ENCODE results near the gene CDK5.
"Not testable (repeated sequence)": the region's sequence is repeated elsewhere in the genome, so short reads cannot be mapped to it uniquely, and the experiment has no call there.

CDK5 gene

DNA sequence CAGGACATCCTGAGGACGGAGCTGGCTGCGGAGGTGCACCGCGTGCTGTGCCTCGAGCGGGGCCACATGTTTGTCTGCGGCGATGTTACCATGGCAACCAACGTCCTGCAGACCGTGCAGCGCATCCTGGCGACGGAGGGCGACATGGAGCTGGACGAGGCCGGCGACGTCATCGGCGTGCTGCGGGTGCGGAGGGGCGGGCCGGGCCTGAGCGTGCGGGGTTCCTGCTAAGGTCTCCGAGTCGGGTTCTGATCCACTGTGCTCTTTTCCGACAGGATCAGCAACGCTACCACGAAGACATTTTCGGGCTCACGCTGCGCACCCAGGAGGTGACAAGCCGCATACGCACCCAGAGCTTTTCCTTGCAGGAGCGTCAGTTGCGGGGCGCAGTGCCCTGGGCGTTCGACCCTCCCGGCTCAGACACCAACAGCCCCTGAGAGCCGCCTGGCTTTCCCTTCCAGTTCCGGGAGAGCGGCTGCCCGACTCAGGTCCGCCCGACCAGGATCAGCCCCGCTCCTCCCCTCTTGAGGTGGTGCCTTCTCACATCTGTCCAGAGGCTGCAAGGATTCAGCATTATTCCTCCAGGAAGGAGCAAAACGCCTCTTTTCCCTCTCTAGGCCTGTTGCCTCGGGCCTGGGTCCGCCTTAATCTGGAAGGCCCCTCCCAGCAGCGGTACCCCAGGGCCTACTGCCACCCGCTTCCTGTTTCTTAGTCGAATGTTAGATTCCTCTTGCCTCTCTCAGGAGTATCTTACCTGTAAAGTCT, 43.8 kb downstream of the CDK5 start:
- no peaks in the 10 kb centered on the region for H3K9me3 ChIP-seq (ENCODE audit: low read length)
- no peaks in the 10 kb centered on the region for H3K27me3 ChIP-seq (ENCODE audit: insufficient read depth, low read length)
- no peaks in the 10 kb centered on the region for H3K36me3 ChIP-seq (ENCODE audit: insufficient read depth, low read length)
- H3K4me1 ChIP-seq (ENCODE audit: insufficient read depth, low read length): peaks cover 11% of the 10 kb centered on the region
- no peak overlapping the region for H2AFZ ChIP-seq (ENCODE audit: low read depth, low read length)
- no peak overlapping the region for H3K4me3 ChIP-seq (ENCODE audit: low read length)

DNA sequence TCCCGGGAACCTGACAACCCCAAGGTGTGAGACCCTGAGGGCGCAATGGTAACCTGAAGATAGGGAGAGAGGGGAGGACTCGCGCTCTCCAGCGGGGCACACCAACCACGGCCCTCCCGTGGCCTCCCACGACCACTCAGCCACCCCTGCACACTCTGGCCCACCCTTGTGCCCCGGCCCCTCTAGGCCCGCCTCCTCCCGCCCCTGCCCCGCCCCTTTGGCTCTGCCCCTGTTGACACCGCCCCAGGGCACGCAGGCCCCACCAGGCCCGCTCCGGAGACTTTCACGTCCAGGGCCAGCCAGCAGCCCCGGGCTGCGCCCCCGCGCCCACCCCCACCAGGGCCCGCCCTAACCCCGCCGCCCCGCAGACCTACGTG, 44.4 kb downstream of the CDK5 start:
- H3K36me3 ChIP-seq (ENCODE audit: insufficient read depth, low read length): no peaks in the 10 kb centered on the region
- H3K9me3 ChIP-seq (ENCODE audit: low read length): no peaks in the 10 kb centered on the region
- H3K4me3 ChIP-seq (ENCODE audit: low read length): no peak overlapping the region

DNA sequence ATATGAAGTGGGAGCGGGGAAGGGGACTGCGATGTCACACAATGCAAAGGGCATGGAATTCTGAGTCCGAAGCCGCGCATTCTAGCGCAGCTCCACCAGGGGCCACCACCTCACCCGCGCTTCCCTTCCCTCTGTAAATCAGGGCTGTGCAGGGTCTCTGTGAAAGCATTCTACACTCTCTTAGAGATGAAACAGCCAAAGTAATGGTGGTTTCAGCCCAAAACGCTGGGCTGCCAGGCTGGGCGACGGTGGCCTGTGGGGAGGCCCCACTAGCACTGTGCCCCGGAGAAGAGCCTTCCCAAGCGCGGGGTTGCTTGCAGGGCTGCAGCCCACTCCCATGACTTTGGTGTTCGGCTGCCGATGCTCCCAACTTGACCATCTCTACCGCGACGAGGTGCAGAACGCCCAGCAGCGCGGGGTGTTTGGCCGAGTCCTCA, 44.8 kb downstream of the CDK5 start:
- H3K36me3 ChIP-seq (ENCODE audit: insufficient read depth, low read length): no peaks in the 10 kb centered on the region
- H3K4me3 ChIP-seq (ENCODE audit: low read length): no peak overlapping the region
- H3K4me1 ChIP-seq (ENCODE audit: insufficient read depth, low read length): peaks cover 10% of the 10 kb centered on the region
- no peaks in the 10 kb centered on the region for H3K27me3 ChIP-seq (ENCODE audit: insufficient read depth, low read length)
- H2AFZ ChIP-seq (ENCODE audit: low read depth, low read length): no peak overlapping the region
- H3K9me3 ChIP-seq (ENCODE audit: low read length): no peaks in the 10 kb centered on the region

More for the DNA sequence above, 44.4 kb downstream of the CDK5 start:
- H3K27me3 ChIP-seq (ENCODE audit: insufficient read depth, low read length): no peaks in the 10 kb centered on the region
- H3K4me1 ChIP-seq (ENCODE audit: insufficient read depth, low read length): peaks cover 11% of the 10 kb centered on the region
- no peak overlapping the region for H2AFZ ChIP-seq (ENCODE audit: low read depth, low read length)

DNA sequence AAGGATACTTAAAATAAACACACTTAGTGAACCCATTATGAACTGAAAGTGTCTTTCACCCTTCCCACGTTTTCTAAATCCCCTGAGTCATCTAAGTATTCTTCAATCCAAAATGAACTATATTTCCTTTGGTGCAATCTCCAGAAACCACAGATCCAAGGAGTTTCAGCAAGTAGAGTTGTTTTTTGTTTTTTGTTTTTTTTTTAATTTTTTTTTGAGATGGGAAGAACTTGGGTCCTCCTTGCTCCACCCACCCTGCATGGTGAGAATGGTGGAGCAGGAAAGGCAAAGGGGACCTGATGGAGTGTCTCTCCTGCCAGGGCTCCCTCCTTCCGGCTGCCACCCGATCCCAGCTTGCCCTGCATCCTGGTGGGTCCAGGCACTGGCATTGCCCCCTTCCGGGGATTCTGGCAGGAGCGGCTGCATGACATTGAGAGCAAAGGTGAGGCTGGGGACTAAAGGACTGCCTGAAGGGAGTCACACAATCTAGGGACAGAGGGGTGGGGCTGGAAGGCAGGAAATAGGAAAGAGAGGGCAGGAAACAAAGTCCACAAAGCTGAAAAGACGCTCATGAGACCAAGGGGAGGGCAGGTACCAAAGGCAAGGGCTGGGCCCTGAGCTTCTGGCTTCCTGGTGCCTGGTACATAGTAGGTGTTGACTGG, 45.5 kb downstream of the CDK5 start:
- no peaks in the 10 kb centered on the region for H3K9me3 ChIP-seq (ENCODE audit: low read length)
- peaks cover 8% of the 10 kb centered on the region for H3K4me1 ChIP-seq (ENCODE audit: insufficient read depth, low read length)
- no peak overlapping the region for H3K4me3 ChIP-seq (ENCODE audit: low read length)
- H3K36me3 ChIP-seq (ENCODE audit: insufficient read depth, low read length): no peaks in the 10 kb centered on the region
- no peaks in the 10 kb centered on the region for H3K27me3 ChIP-seq (ENCODE audit: insufficient read depth, low read length)
- no peak overlapping the region for H2AFZ ChIP-seq (ENCODE audit: low read depth, low read length)

DNA sequence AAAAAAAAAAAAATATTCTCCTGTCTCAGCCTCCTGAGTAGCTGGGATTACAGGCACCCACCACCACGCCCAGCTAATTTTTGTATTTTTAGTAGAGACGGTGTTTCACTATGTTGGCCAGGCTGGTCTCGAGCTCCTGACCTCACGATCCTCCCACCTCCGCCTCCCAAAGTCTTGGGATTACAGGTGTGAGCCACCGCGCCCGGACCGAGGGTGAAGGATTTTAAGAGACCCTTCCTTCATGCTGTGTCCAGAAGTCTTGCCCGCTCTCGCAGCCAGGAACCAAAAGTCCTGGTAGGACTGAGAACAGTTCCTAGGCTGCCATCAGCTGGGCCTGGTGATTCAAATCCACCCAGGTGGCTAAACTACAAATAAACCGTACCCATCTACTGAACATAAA, 46.1 kb downstream of the CDK5 start:
- not testable (repeated sequence) for H3K4me3 ChIP-seq (ENCODE audit: low read length); H3K9me3 ChIP-seq (ENCODE audit: low read length); H2AFZ ChIP-seq (ENCODE audit: low read depth, low read length); H3K4me1 ChIP-seq (ENCODE audit: insufficient read depth, low read length); H3K27me3 ChIP-seq (ENCODE audit: insufficient read depth, low read length); H3K36me3 ChIP-seq (ENCODE audit: insufficient read depth, low read length)

DNA sequence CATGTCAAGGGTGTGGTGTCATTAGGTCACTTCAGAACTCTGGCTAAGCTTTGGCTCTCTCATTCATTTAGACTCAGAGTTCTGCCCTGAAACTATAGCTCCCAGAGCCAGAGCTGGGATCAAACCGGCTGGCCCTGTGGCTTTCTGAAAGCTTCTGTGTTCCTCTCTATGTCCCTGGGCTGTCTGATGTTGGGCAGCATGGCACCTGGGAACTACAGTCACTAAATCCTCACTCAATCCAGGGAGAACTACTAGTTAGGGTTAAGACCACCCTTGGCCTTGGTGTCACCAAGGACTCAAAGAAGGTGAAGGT, 46.6 kb downstream of the CDK5 start:
- H3K4me1 ChIP-seq (ENCODE audit: insufficient read depth, low read length): peaks cover 8% of the 10 kb centered on the region
- no peaks in the 10 kb centered on the region for H3K27me3 ChIP-seq (ENCODE audit: insufficient read depth, low read length)
- H3K9me3 ChIP-seq (ENCODE audit: low read length): no peaks in the 10 kb centered on the region
- H2AFZ ChIP-seq (ENCODE audit: low read depth, low read length): no peak overlapping the region
- no peak overlapping the region for H3K4me3 ChIP-seq (ENCODE audit: low read length)
- H3K36me3 ChIP-seq (ENCODE audit: insufficient read depth, low read length): no peaks in the 10 kb centered on the region

DNA sequence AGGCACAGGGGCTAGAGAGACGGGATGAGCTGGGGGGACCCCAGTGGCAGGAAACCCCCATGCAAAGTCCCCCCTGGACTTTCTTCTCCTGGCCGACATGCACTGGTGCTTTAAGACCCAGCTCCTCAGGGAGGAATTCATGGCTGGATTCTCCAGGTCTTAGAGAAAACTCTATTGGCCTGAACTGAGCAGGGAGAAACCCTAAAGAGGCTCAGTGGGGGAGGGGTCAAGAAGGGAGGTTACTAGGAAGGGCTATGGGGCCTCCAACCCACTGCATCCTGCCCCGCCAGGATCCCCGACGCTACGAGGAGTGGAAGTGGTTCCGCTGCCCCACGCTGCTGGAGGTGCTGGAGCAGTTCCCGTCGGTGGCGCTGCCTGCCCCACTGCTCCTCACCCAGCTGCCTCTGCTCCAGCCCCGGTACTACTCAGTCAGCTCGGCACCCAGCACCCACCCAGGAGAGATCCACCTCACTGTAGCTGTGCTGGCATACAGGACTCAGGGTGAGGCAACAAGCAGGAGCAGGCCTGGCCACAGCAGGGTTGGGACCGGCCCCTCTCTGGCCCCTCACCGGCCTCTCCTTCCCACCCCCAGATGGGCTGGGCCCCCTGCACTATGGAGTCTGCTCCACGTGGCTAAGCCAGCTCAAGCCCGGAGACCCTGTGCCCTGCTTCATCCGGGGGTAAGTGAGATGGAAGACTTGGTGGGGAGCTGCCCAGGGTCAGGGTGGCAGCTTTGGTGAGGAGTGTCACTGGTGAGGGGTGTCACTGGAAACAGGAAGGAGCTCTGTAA, 47.2 kb downstream of the CDK5 start:
- Histone ChIP-seq H2AFZ (ENCODE audit: low read depth, low read length) (no peak overlapping the region), H3K4me3 (ENCODE audit: low read length) (no peak overlapping the region), H3K4me1 (ENCODE audit: insufficient read depth, low read length) (peaks cover 8% of the 10 kb centered on the region), H3K9me3 (ENCODE audit: low read length) (no peaks in the 10 kb centered on the region), H3K36me3 (ENCODE audit: insufficient read depth, low read length) (no peaks in the 10 kb centered on the region), H3K27me3 (ENCODE audit: insufficient read depth, low read length) (no peaks in the 10 kb centered on the region)

DNA sequence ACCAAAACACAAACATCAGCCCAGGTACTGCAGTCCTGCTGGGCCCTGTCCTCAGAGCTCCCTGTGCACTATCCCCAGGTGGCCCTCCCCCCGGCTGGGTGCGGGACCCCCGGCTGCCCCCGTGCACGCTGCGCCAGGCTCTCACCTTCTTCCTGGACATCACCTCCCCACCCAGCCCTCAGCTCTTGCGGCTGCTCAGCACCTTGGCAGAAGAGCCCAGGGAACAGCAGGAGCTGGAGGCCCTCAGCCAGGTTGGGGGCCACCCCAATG, 47.7 kb downstream of the CDK5 start:
- H3K36me3 ChIP-seq (ENCODE audit: insufficient read depth, low read length): no peaks in the 10 kb centered on the region
- H2AFZ ChIP-seq (ENCODE audit: low read depth, low read length): no peak overlapping the region
- no peaks in the 10 kb centered on the region for H3K27me3 ChIP-seq (ENCODE audit: insufficient read depth, low read length)
- no peaks in the 10 kb centered on the region for H3K9me3 ChIP-seq (ENCODE audit: low read length)
- H3K4me3 ChIP-seq (ENCODE audit: low read length): no peak overlapping the region
- H3K4me1 ChIP-seq (ENCODE audit: insufficient read depth, low read length): peaks cover 8% of the 10 kb centered on the region

DNA sequence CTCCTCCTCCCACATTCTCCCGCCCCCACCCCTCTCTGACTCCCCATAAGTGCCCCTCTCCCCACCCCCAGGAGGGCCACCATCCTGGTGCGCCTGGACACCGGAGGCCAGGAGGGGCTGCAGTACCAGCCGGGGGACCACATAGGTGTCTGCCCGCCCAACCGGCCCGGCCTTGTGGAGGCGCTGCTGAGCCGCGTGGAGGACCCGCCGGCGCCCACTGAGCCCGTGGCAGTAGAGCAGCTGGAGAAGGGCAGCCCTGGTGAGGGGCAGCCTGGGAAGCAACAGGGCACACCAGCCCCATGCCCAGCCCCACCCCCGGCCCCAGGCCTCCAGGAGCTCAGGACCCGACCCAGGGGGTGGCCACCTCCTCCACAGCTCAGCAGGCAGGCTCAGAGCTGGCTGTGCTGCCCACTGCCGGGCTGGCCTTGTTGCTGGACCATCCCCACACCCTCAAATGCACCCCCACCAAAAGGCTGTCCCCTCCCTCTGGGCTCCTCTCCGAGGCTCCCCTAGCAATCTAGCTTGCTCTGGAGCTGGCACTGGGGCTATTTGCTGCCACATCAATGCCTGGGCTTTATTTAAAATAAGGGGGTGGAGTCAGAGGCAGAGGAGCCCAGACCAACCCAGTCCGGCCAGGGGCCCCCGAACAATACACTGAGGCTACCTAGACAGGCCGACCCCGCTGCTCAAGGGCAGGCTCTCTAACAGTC, 48.2 kb downstream of the CDK5 start:
- Histone ChIP-seq H3K27me3 (ENCODE audit: insufficient read depth, low read length) (no peaks in the 10 kb centered on the region), H3K9me3 (ENCODE audit: low read length) (no peaks in the 10 kb centered on the region), H3K4me1 (ENCODE audit: insufficient read depth, low read length) (peaks cover 8% of the 10 kb centered on the region), H3K36me3 (ENCODE audit: insufficient read depth, low read length) (no peaks in the 10 kb centered on the region), H2AFZ (ENCODE audit: low read depth, low read length) (no peak overlapping the region), H3K4me3 (ENCODE audit: low read length) (no peak overlapping the region)

DNA sequence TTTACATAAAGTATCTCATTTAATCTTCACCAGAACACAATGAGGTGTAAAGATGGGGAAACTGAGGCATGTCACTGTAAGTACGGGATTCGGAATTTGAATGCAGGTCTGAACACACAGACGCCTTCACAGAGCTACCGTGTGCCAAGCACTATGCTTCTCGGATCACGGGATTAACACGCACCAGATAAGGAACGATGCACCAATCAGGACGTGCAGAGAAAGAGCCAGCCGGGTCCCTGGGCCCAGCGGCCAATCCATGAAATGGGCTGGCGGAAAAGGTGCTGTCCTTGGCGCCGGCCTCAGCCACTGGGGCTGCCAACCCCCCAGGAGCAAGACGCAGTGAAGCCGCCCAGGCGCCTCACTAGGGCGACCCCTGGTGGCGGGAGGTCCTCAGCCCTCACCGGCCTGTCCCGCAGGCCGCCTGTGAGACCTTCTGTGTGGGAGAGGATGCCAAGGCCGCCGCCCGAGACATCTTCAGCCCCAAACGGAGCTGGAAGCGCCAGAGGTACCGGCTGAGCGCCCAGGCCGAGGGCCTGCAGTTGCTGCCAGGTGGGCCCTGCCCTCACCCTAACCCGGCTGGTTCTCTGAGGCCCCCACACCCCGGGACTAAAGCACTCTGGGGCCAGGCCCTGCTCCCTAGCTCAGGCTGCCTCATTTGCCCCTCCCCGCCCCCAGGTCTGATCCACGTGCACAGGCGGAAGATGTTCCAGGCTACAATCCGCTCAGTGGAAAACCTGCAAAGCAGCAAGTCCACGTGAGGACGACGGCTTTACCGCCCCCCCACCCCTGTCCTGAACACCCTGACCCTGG, 49.0 kb downstream of the CDK5 start:
- Histone ChIP-seq H3K4me3 (ENCODE audit: low read length) (no peak overlapping the region), H3K36me3 (ENCODE audit: insufficient read depth, low read length) (no peaks in the 10 kb centered on the region), H3K9me3 (ENCODE audit: low read length) (no peaks in the 10 kb centered on the region), H3K4me1 (ENCODE audit: insufficient read depth, low read length) (peaks cover 8% of the 10 kb centered on the region), H2AFZ (ENCODE audit: low read depth, low read length) (no peak overlapping the region), H3K27me3 (ENCODE audit: insufficient read depth, low read length) (no peaks in the 10 kb centered on the region)

DNA sequence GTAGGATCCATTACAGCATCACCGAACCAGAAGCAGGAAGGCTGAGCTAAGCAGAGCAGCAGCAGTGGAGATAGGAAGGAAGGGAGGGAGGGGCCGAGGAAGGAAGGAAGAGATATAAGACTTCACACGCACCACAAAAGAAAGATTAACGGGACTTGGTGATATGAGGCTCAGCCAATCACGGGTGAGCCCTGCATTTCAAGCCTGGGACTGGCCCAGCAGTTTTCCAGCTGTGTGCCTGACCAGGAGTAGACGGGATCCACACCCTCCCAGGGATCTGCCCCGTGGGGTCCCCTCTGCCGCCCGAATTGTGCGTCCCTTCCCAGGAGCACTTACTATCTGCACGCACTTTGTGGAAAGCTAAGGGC, 49.6 kb downstream of the CDK5 start:
- Histone ChIP-seq H2AFZ (ENCODE audit: low read depth, low read length) (no peak overlapping the region), H3K4me3 (ENCODE audit: low read length) (no peak overlapping the region), H3K27me3 (ENCODE audit: insufficient read depth, low read length) (no peaks in the 10 kb centered on the region), H3K9me3 (ENCODE audit: low read length) (no peaks in the 10 kb centered on the region), H3K36me3 (ENCODE audit: insufficient read depth, low read length) (no peaks in the 10 kb centered on the region), H3K4me1 (ENCODE audit: insufficient read depth, low read length) (peaks cover 8% of the 10 kb centered on the region)

DNA sequence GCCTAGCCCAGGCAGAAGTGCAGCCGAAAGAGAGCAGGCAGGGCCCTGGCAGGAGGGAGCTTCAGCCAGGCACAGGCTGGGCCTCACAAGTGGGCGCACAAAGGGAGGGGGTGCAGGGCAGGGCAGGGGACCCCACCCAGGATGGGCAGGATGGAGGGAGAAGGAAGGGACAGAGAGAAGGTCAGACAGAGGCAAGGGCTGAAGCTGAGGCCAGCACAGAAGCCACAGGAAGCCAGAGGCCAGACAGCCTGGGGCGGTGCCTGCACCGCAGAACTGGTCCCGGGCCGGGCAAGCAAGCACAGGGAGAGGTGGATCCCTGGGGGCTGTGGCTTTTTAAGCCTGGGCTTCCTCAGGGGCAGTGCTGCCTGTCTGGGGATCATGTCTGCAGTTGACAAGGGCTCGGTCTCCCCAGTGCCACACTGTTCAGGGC, 50.2 kb downstream of the CDK5 start:
- peaks cover 8% of the 10 kb centered on the region for H3K4me1 ChIP-seq (ENCODE audit: insufficient read depth, low read length)
- no peaks in the 10 kb centered on the region for H3K36me3 ChIP-seq (ENCODE audit: insufficient read depth, low read length)
- no peak overlapping the region for H2AFZ ChIP-seq (ENCODE audit: low read depth, low read length)
- H3K27me3 ChIP-seq (ENCODE audit: insufficient read depth, low read length): no peaks in the 10 kb centered on the region
- H3K4me3 ChIP-seq (ENCODE audit: low read length): no peak overlapping the region
- H3K9me3 ChIP-seq (ENCODE audit: low read length): no peaks in the 10 kb centered on the region

Data from neuron (in vitro differentiated cells).